Tibial nerve (tissue), 4 donors: ENCODE measurements around the gene KLC3. TPM values are rescaled to one million over a fixed set of nuclear protein-coding genes. Genes with fewer than 3 reads are reported as not detected.

ENCODE experiments used
- DNase-seq, 2 donors: peaks; one replicate each; pipeline ENCODE4 v3.0.0-alpha.2; 2019; ENCODE audit warnings: low spot score in 2 of 2
- H3K27ac ChIP-seq, 4 donors: fragments of 200-600 bp; sonication (generic) in 3 of 4; one replicate each; pipeline ENCODE4 v1.5.1; 2017 to 2019; ENCODE audit warnings: mild to moderate bottlenecking in 1 of 4
- H3K27me3 ChIP-seq, 2 donors: fragments of 200-600 bp; sonication (generic) in 1 of 2; one replicate each; pipeline versions ENCODE4 v1.5.1 to v1.6.0; 2017 to 2019
- H3K36me3 ChIP-seq, 3 donors: fragments of 200-600 bp; sonication (generic); one replicate each; pipeline ENCODE4 v1.5.1; 2018 to 2019
- H3K4me1 ChIP-seq, 4 donors: fragments of 200-600 bp; sonication (generic) in 3 of 4; one replicate each; pipeline ENCODE4 v1.5.1; 2017 to 2019
- H3K4me3 ChIP-seq, 4 donors: fragments of 200-600 bp; sonication (generic) in 3 of 4; one replicate each; pipeline ENCODE4 v1.5.1; 2017 to 2019; ENCODE audit warnings: mild to moderate bottlenecking in 1 of 4, moderate library complexity in 1 of 4
- H3K9me3 ChIP-seq, 4 donors: fragments of 200-600 bp; sonication (generic) in 3 of 4; one replicate each; pipeline ENCODE4 v1.5.1; 2017 to 2019
- CTCF ChIP-seq, 5 experiments: fragments of 200-600 bp in 3 of 5; fragments of 450-650 bp in 2 of 5; sonication (generic) in 3 of 5; IDR thresholded peaks; one replicate each; pipeline ENCODE4 v1.5.1; 2016 to 2019; ENCODE audit warnings: antibody characterized with exemption in 5 of 5, mild to moderate bottlenecking in 3 of 5, moderate library complexity in 2 of 5
- EP300 ChIP-seq, 2 donors: sonication (generic); formaldehyde crosslinking; IDR thresholded peaks; one replicate each; pipeline ENCODE4 v1.6.1; 2017; ENCODE audit warnings: antibody characterized with exemption in 2 of 2, mild to moderate bottlenecking in 1 of 2
- POLR2A ChIP-seq, 2 donors: fragments of 450-650 bp; IDR thresholded peaks; one replicate each; pipeline ENCODE4 v1.6.1; 2017; ENCODE audit warnings: antibody characterized with exemption in 2 of 2, mild to moderate bottlenecking in 2 of 2, moderate library complexity in 2 of 2
- WGBS, 2 donors: methylation state at CpG; one replicate each; pipeline ENCODE4 v1.1.5; 2018; 5-methylcytosine and 5-hydroxymethylcytosine counted together
- total RNA-seq, 4 donors: library from RNA; depleted of rRNA; stranded (reverse); fragments of >200 nt; gene quantifications; one replicate each; pipeline ENCODE4 v1.1.0, GENCODE V29; 2016

KLC3 gene
- total RNA-seq, 4 donors from 2014 or later = not detected

GRCh38 chr19:45355910-45356309 lies 15.4 kb downstream of the KLC3 start:
- WGBS, 2 donors = 97 to 100% methylated on average over 7 to 9 of the region's 9 CpGs
- TF ChIP-seq EP300 (IDR thresholded peaks at IDR 0.05) = no peak
- TF ChIP-seq POLR2A (IDR thresholded peaks at IDR 0.05) = no peak
- no peak for TF ChIP-seq CTCF (IDR thresholded peaks at IDR 0.05)
- Histone ChIP-seq H3K9me3 (no peaks in the 10 kb centered on the region), H3K4me3 (no peak overlapping the region), H3K27ac (no peak overlapping the region), H3K4me1 (no peaks in the 10 kb centered on the region), H3K27me3 (no peaks in the 10 kb centered on the region), H3K36me3 (peaks cover 0 to 96% (median 5%) of the 10 kb centered on the region in 3 donors)
- no peak for DNase-seq

- Histone ChIP-seq H3K27me3 (no peaks in the 10 kb centered on the region), H3K27ac (no peak overlapping the region), H3K9me3 (no peaks in the 10 kb centered on the region), H3K4me3 (no peak overlapping the region), H3K36me3 (peaks cover 0 to 96% (median 5%) of the 10 kb centered on the region in 3 donors), H3K4me1 (no peaks in the 10 kb centered on the region)
- 87 to 88% methylated on average over 20 of the region's 20 CpGs for whole genome bisulfite sequencing, 2 donors
- TF ChIP-seq EP300 (IDR thresholded peaks at IDR 0.05) = no peak
- TF ChIP-seq POLR2A (IDR thresholded peaks at IDR 0.05) = no peak
- TF ChIP-seq CTCF (IDR thresholded peaks at IDR 0.05) = no peak
- no peak for DNase-seq
These were observed 16.4 kb downstream of the KLC3 start for GRCh38 chr19:45356760-45357444.

GRCh38 chr19:45357445-45357783 lies 16.9 kb downstream of the KLC3 start:
- Histone ChIP-seq H3K4me3 (no peak overlapping the region), H3K27ac (no peak overlapping the region), H3K27me3 (no peaks in the 10 kb centered on the region), H3K36me3 (peaks cover 0 to 96% (median 5%) of the 10 kb centered on the region in 3 donors), H3K4me1 (no peaks in the 10 kb centered on the region), H3K9me3 (no peaks in the 10 kb centered on the region)
- no peak for DNase-seq
- no peak for TF ChIP-seq CTCF (IDR thresholded peaks at IDR 0.05)
- TF ChIP-seq POLR2A (IDR thresholded peaks at IDR 0.05) = no peak
- no peak for TF ChIP-seq EP300 (IDR thresholded peaks at IDR 0.05)
- 90 to 96% methylated on average over 11 of the region's 11 CpGs for WGBS, 2 donors

- Histone ChIP-seq H3K36me3 (peaks cover 0 to 96% (median 4%) of the 10 kb centered on the region in 3 donors), H3K4me3 (no peak overlapping the region)
- no peak for DNase-seq
These were observed 17.8 kb downstream of the KLC3 start for GRCh38 chr19:45358213-45358792.

More at GRCh38 chr19:45358213-45358792, 17.8 kb downstream of the KLC3 start:
- Histone ChIP-seq H3K27me3 (no peaks in the 10 kb centered on the region), H3K27ac (no peak overlapping the region), H3K9me3 (no peaks in the 10 kb centered on the region), H3K4me1 (no peaks in the 10 kb centered on the region)
- 92 to 93% methylated on average over 12 of the region's 12 CpGs for WGBS, 2 donors
- TF ChIP-seq POLR2A (IDR thresholded peaks at IDR 0.05) = no peak
- TF ChIP-seq CTCF (IDR thresholded peaks at IDR 0.05) = no peak
- no peak for TF ChIP-seq EP300 (IDR thresholded peaks at IDR 0.05)
